Activated CD4-positive, alpha-beta T cell treated with anti-CD3 and anti-CD28 coated beads, Interleukin-2, amount 50 U/mL, for 16 hours (primary cell): ENCODE results near the gene TAOK3.

Source experiments
- DNase-seq: peaks from one replicate; pipeline ENCODE4 v3.0.0-alpha.2; 2020

TAOK3 gene

DNA sequence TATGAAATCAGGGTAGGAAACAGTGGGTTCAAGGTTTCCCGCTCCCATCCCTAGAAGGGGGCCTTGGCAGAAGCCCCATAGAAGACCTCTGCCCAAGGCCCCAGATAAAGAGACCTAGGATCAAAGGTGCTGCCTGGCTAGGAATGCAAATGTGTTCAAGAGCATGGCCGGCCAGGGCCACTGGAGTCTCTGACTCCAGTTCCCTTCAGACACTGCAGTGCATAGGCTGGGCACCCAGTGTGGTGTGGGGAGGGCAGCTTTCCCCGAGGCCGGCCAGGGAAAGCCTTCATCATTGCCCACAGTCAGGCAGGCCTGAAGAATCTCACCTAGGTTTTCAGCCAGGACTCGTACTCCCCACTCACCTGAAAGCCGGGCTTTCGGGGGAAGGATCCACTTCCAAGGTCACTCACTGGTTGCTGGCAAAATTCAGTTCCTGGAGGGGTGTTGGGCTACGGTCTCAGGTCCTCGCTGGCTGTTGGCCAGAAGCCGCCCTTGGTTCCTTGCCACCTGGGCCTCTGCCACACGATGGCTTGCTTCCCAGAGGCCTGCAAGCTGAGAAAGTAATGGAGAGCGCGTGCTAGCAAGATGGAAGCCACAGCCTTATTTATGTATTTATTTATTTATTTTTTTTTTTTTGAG, 246.5 kb downstream of the TAOK3 start:
- no peak for DNase-seq

DNA sequence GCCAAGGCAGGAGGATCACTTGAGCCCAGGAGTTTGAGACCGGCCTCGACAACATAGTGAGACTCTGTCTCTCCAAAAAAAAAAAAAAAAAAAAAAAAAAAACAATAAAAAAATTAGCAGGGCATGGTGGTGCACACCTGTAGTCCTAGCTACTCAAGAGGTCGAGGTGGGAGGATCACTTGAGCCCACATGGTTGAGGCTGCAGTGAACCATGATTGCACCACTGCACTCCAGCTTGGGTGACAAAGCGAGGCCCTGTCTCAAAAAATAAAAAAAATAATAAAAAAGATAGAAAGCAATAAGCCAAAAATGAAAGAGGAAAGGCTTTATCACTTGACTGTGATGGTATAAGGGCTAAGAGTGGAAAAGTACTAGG, 247.0 kb downstream of the TAOK3 start:
- no peak for DNase-seq

DNA sequence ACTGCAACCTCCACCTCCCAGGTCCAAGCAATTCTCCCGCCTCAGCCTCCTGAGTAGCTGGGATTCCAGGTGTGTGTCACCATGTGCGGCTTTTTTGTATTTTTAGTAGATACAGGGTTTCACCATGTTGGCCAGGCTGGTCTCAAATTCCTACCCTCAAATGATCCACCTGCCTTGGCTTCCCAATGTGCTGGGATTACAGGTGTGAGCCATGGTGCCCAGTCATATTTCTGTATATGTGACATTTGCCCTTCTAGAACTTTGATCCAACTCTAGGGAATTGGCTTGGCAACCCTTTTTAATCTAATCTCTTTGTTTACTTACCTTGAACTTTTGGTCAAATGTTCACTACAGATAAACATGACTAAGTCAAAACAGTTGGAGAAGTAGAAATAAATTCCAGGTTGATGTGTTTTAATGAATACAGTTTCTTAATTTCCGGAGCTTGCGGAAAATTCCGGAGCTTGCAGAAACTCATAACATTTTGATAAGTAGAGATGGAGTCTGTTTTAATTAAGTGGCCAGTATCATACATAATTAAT, 248.3 kb downstream of the TAOK3 start:
- DNase-seq, result no peak

DNA sequence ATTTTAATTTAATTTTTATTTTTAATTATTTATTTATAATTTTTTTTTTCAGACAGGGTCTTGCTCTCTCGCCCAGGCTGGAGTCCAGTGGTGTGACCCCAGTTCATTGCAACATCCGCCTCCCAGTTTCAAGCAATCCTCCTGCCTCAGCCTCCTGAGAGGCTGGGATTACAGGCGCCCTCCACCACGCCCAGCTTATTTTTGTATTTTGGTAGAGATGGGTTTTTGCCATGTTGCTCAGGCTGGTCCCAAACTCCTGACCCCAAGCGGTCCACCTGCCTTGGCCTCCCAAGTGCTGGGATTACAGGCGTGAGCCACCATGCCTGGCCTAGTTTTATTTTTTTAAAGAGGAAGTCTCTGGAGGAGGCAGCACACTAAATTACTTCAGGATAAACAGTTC, 250.4 kb downstream of the TAOK3 start:
- no peak for DNase-seq

DNA sequence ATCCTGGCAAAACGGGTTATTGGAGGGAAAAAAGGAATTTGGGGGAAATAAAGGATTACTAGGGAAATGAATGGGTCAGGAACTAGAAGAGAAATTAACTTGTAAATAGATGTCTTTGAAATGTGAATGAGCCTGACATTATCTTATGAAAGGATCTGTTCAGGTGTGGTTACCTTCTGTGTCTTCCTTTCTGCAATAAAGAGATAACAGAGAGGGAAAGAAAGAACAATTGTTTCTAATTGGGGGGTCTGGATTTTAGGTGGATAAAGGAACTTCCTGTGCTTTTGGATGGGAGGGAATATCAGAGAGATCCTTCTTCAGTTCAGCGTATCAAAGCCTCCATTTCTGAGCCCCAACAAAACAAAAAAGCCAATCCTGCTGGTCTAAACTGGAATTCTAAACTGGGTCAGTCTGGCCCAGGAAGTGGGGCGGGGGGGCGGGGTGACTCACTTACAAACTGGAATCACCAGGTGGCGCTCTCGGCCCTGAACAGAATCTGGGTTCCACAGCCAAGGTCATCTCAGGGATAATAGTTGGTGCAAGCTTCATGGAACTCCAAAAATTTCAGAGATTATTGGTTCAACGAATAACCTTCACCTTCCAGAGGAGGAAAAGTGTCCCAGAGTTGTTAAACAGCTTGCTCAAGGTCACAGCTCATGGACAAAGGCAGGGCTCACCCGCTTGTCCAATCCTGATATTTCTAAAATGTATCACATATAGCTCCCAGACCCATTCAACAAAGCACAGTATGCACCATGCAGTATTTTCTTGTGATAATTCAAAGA, 251.9 kb downstream of the TAOK3 start:
- peak; percentile 66 for DNase-seq

DNA sequence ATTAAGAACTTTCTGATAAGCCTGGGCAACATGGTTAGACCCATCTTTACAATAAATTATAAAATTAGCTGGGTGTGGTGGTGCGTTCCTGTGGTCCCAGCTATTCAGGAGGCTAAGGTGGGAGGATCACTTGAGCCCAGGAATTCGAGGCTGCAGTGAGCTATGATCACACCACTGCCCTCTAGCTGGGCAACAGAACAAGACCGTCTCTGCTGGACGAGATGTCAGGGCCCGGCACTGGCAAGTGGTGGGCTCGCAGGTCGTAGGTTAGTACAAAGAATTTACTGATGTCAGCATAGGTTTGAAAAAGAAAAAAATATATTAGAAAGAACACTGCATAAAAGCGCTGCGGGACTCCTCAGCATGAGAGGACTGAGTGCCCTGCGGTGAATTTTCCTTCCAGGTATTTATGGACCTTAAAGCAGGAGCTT, 253.2 kb downstream of the TAOK3 start:
- no peak for DNase-seq

DNA sequence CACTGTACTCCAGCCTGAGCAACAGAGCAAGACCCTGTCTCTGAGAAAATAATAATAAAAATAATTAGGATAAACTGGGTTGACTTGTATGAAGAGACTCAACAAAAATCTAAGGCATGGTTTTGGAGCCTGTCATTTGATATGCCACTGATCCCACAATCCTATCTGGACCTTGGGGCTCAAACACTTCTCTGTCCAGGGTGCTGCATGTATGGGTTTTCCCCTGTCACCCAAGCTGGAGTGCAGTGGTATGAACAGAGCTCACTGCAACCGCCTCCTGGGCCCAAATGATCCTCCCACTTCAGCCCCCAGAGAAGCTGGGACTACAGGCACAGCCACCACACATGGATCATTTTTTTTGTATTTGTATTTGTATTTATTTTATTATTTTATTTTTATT, 263.6 kb downstream of the TAOK3 start:
- no peak for DNase-seq

DNA sequence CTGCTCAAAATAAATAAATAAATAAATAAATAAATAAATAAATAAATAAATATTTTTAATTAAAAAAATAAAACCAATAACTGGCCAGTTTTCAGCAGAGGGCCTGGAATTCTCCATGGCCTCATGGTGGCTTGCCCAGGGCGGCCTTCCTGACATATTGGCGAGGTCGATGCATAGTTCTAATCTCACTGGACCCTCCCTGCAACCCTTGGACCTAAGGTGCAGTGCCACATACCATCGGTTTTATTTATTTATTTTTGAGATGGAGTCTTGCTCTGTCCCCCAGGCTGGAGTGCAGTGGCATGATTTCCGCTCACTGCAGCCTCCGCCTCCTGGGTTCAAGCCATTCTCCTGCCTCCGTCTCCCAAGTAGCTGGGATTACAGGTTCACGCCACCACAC, 265.0 kb downstream of the TAOK3 start:
- no peak for DNase-seq

DNA sequence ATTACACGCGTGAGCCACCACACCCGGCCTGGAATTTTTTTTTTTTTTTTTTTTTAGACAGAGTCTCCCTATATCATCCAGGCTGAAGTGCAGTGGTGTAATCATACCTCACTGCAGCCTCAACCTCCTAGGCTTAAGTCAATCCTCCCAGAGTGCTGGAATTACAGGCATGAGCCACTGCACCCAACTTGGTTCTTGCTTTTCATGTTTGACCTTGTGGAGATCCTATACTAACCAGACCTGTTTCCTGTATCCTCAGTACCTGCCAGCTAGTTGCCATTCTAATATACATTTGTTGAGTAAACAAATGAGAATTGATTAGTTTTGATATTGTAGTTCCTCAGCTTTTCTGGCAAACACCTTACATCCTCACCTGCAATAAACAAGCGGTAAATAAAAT, 265.7 kb downstream of the TAOK3 start:
- no peak for DNase-seq

DNA sequence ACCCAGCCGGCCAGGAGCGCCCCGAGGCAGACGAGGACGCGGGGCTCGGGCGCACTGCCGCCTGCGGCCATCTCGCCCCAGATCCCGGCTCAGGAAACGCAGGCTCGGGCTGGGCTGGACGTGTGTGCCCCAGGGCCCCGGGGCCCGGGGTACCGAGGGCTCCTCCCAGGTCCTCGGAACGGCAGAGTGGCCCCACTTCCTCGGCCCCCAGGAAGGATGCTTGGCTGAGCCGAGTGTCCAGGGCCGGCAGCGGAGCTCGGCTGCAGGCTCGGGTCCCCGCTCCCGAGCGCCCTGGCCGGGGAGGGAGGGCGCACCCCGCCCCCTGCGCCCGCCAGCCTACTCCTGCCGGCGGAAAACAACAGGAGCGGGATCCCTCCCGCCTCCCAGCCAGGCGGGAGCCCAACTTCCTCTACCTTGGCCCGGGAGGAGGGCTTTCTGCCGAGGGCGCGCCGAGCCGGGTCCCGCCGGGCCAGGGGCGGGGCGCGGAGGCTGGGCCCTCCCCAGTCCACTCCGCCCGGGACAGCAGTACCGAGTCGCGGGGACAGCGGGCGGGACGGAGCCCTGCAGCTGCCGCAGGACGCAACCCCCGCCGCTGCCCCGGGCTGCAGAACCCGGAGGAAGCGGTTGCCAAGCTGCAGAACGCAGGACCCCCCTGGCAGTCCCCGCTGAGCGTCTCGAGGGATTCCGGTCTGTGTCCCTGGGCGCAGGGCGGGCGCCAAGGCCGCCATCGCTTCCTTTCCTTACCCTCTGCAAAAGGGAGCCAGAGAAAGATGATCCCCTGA, 268.9 kb downstream of the TAOK3 start, which contains the start of gene VSIG10:
VSIG10 (minus strand) TSS at position 411 of the 782 bp plus-strand sequence; CDS start at position 71, 340 bp downstream.
- no peak for DNase-seq

DNA sequence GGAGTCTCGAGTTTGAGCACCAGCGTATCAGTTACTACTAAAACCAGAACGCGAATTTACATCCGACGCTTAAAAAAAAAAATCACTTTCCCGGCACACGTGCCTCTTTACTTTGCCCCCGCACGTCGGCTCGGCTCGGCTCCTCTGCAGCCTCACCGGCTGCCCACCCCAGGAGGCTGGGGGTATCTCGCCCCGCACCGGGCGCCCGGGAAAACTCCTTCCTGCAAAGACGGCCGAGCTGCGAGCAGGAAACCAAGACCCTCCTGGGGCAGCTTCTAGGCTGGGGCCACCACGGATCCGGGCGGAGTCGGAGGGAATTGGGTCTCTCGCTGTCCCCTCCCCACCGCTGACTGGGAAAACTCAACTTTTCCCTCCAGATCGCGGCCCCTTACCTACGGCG, 269.5 kb downstream of the TAOK3 start:
- DNase-seq, result no peak

DNA sequence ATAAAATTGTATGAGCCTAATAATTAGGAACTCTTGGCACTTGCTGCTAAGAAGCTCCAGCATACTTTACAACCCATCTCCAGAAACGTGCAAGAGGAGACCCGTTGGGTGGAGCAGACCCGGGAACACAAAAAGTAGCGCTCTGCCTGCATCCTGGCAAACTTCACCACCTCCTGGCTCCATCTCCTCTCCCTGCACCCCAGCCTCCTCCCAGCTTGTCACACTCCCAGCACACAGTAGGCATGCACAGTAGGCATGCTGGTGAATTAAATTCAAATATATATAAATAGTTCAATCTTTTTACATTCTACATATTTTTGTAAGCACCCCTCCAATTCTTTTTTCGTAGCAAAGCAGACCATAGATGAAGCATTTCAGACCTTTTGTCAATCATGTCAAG, 270.1 kb downstream of the TAOK3 start:
- no peak for DNase-seq

DNA sequence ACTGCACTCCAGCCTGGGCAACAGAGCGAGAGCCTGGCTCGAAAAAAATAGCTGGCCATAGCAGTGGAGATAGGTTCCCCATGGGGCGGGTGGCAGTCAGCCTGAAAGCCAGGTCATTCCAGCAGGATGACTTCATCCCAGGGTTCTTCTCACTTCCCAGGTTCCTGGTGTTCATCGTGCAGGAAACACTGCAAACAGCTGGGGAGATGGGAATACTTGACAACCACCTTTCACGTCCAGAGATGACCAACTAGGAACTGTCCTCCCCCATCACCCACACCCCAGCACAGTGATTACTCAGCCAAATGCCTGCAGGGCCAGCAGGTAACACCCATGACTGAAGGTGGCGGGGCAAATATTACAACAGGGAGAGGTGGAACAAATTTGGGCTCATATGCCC, 270.6 kb downstream of the TAOK3 start:
- DNase-seq, result no peak

DNA sequence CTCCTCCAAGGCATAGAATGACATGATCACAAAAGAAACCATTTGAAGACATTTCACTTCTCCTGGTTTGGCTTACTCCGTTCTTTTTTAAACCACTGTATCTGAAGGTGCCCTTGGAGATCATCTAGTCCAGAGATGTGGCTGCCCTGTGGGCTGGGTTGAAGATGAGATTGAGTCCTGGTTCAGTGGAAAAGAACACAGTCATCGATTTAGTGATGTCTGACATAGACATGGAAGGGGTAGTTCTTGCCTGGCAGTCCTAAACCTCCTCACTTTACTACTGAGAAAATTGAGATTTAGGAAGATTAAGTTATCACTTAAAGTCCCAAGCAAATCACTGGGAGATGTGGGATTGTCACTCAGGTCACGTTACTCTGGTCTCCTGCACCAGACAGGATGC, 271.7 kb downstream of the TAOK3 start:
- DNase-seq, result no peak
